SK-N-MC (cell line): Measurements from ENCODE around the gene PAPOLA.

Experiments
- EZH2 ChIP-seq: fragments of 200-600 bp; sonication (generic); IDR thresholded peaks from one replicate; pipeline ENCODE4 v1.6.1; 2017; ENCODE audit warnings: antibody characterized with exemption
- POLR2AphosphoS5 ChIP-seq: IDR thresholded peaks from 2 replicates; pipeline ENCODE4 v1.6.1; 2012; ENCODE audit warnings: mild to moderate bottlenecking, low read depth, low read length, borderline replicate concordance

GRCh38 chr14:96482986-96483385 lies 19.2 kb upstream of the PAPOLA start:
- no peak for TF ChIP-seq EZH2
- TF ChIP-seq POLR2AphosphoS5: no peak
